Stimulated activated CD4-positive, alpha-beta T cell treated with anti-CD3 and anti-CD28 coated beads, Interleukin-2, amount 100 ng/mL, for 48 hours (primary cell): Measurements from ENCODE around the gene SLC39A11.
"Not testable (repeated sequence)": the region's sequence is repeated elsewhere in the genome, so short reads cannot be mapped to it uniquely, and the experiment has no call there.

Source experiments
- DNase-seq, 2 donors: peaks; one replicate each; pipeline ENCODE4 v3.0.0-alpha.2; 2020

The SLC39A11 gene

DNA sequence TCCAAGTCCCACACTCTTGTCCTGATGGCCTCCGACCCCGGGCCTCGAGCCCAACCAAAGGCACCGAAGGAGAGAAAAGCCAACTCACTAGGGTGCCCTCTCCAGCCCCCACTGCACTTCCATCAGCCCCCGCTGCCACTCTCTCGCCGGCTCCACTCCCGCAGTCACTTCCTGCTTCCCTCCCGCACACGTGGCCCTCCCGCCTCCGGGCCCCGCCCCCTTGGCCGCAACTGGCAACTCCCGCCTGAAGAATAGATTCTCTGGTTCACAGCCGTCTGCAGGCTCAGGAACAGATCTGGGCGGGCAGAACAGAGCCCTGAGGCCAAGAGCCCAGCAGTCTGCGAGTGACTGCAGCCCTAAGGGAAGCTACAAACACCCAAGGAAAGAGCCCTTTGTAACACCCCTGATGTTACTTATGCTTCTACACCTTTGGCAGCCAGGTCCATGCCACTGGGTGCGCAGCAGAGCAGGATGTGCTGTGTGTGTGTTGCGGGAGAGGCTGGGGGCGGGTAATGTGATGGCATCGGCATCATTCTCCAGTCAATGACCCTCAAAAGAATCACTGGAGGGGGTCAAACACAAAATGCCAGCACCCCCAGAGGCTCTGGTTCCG, at the start of gene SLC39A11:
SLC39A11 (minus strand) TSS at position 166 of the 613 bp plus-strand sequence. CDS start 3,924 bp downstream, outside the sequence.
- peak; percentile 82 for DNase-seq

DNA sequence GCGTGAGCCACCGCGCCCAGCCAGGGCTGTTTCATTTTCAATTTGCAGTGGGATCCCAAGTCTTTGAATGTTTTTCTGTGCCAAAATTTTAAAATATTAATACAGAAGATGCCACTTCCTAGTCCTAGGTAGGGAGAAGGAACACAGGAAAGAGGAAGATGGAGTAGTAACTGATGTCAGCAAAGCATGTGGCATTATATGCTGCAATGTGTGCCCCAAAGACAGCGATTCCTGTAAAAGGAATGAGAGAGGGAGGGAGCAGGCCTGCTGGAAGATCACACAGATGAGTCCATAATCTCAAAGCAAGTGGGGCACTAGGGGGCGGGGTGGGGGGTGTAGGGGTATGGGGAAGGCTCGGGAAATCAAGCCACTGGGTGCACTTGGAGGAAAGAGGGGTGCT, 48.9 kb upstream of the SLC39A11 start:
- DNase-seq, result no peak

DNA sequence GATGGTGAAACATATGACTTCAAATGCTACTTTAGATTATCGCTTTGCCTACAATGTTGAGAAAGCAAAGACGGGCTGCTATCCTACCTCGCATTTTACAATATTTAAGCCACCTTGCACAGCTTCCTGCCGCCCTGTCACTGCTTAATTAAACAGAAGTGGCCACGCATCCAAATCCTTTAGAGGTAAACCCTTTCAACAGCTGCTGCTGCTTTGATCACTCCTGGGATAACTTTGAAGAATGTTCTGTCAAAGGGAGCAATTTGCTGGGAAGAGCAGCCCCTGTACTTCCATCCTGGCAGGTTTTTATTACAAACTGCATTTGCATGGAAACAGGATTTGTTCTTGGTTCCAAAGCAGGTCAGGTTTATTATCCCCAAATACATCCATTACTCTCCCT, 48.1 kb upstream of the SLC39A11 start:
- no peak for DNase-seq

DNA sequence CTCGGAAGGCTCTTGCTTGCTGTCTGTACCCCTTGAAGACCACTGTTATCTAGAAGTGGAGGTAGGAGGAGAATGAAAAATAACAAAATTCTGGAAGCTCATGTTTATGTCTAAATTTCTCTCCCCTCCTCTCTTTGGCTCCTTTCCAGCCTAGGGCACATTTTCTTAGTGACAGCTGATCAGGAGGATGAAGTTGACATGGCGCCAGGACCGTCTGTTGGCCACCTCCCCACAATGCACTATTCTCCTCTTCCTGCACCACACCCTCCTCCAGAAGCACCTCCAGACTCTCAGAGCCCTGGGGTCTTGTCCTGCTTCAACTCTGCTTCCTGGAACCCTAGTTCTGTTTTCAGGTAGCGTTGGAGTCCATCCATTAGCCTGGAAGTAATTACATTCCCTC, 46.8 kb upstream of the SLC39A11 start:
- no peak for DNase-seq

- no peak for DNase-seq
Observed at GRCh38 chr17:73138541-73139138, 46.2 kb upstream of the SLC39A11 start.

DNA sequence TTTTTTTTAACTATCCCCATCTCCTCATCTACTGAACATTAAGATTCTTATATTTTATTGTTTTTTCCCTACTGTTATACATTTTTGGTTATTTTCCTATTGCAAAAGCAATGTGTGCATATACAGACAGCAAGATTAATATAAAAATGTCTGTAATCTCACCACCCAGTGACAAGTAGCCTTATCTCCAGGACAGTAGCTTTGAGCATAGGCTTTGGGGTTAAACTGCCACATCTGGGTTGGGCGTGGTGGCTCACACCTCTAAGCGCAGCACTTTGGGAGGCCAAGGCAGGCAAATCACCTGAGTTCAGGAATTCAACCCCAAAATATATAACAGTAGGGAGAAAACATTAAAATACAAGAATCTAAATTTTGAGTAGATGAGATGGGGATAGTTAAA, 44.9 kb upstream of the SLC39A11 start:
- no peak for DNase-seq

GRCh38 chr17:73135766-73136165, 43.3 kb upstream of the SLC39A11 start:
- DNase-seq, result no peak

DNA sequence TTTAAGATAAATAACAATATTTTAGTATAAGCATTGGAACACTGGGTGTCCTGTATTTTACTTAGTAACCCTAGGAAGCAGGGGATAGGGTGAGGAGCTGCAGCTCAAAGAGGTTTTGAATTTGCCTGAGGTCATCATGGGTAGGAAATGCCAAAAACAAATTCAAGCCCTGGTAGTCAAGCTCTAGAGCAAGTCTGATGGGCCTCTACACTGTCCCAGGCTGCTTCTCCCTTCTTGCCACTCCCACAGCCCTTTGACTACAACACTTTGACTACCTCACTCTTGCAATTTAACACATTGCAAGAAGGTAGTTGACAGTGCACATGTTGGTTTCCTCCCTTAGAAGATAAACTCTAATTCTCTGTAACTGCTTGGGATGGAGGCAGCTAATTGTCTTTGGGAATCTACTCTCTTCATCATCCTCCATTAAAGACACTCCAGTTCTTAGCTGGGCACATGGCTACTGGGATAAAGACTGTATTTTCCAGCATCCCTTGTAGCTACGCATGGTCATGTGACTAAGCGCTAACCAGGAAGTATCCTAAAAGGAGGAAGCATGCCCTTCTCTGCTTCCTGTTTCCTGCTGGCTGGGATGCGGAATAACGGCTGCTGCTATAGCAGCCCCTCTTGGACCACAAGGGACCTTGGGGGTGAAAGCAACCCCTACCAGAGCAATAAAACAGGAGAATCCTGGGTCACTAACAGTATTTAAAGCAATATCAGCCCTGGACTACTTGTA, 41.6 kb upstream of the SLC39A11 start:
- DNase-seq, result no peak

- no peak for DNase-seq
Observed at GRCh38 chr17:73132085-73132492, 39.6 kb upstream of the SLC39A11 start.

DNA sequence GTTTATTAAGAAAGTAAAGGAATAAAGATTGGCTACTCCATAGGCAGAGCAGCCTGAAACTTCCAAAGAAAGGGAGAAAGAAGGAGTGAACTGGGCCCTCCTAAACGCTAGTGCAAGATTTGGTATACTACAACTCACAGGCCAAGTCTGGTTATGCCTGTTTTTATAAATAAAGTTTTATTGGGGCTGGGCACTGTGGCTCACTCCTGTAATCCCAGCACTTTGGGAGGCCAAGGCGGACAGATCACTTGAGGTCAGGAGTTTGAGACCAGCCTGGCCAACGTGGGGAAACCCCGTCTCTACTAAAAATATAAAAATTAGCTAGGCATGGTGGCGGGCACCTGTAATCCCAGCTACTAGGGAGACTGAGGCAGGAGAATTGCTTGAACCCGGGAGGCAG, 39.0 kb upstream of the SLC39A11 start:
- DNase-seq, result not testable (repeated sequence)

DNA sequence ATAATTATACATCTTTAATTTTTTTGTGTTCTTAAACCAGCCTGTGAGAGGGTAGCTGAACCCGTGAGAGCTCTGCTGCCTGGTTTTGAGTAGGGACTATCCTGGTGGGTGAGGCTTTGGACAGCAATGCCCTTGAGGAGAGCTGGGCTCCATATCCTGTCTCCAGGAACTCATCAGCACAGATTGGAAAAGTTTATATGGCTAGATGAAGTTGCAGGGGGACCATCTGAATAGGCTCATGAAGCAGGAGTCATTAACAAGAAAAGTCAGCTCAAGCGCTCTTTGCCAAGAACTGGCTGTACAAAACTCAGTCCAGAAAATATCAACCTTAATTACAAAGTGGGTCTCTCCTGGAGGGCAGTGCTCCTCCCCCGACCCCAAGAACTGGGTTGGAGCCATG, 38.5 kb upstream of the SLC39A11 start:
- DNase-seq, result no peak

GRCh38 chr17:73128496-73128895, 36.0 kb upstream of the SLC39A11 start:
- no peak for DNase-seq

- no peak for DNase-seq
Observed at GRCh38 chr17:73126716-73127473, 34.4 kb upstream of the SLC39A11 start.

GRCh38 chr17:73123606-73124320, 31.3 kb upstream of the SLC39A11 start:
- no peak for DNase-seq

- DNase-seq, result no peak
Observed at GRCh38 chr17:73122953-73123605, 30.6 kb upstream of the SLC39A11 start.

DNA sequence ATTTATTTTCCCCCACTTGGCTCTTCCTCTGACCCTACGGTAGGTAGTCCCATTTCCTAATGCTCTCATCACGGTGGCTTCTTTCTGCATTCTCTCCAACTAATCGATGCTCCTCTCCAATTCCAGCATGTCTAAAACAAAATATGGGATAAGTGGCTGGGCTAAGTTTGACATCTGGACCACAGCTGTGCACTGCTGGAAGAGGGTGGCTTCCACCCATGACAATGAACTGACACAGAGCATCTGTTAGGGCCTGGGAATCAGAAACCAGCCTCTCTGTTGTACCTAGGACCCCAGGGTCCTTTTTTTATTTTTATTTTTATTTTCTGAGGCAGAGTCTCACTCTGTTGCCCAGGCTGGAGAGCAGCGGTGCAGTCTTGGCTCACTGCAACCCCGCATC, 29.0 kb upstream of the SLC39A11 start:
- DNase-seq, result no peak

GRCh38 chr17:73119631-73120030, 27.1 kb upstream of the SLC39A11 start:
- DNase-seq, result no peak

- DNase-seq, result no peak
Observed at GRCh38 chr17:73118951-73119391, 26.5 kb upstream of the SLC39A11 start.

- DNase-seq, result no peak
Observed at GRCh38 chr17:73118139-73118538, 25.7 kb upstream of the SLC39A11 start.

DNA sequence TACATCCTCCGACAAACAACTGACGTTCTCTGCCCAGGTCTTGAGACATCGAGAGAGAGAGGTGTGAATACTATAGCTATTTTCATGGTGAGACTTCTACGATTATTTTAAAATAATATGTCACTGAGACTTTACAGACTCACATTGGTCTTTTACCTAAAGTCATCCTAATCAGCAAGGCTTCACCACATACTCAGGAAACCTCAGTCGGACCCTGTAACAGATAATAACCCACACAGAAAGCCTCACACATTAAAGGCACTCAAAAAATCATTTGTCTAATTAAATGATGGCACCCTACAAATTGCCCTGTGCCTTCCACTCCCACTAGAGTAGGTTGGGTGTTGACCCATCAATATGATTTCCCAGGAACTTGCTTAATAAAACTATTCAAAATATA, 19.8 kb upstream of the SLC39A11 start:
- no peak for DNase-seq

DNA sequence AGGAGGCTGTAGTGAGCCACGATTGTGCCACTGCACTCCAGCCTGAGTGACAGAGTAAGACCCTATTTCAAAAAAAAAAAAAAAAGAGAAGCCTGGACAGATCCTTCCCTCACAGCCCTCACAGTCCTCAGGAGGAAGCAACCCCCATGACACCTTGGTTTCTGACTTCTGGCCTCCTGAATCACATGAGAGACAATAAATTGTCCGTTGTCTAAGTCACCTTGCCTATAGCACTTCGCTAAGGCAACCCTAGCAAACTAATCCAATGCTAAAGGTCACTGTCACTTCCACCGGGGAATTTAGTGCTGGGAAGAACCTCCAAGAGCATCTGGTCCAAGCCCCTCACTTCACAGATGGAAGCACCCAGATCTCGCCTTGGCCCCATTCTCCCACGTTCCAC, 18.9 kb upstream of the SLC39A11 start:
- DNase-seq, result no peak

DNA sequence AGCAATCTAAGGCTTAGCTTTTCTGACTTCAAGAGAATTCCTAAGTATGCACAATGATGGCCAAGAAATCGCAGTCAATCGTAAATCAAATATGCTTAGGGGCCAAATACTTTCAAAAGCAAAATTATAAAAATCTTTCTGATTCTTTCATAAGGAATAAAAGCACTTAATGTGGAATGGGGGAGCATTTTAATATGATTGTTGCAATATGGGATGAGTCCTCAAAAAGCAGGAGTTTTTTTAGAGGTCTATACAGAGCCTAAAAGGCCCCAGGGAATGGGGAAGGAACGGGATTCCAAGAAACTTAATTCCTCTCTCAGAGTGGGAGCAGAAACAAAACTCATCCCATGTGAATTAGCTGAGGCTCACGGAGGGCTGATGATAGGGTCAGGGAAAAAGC, 14.7 kb upstream of the SLC39A11 start:
- DNase-seq, result no peak
